ENCODE results near the gene ABCB11. TPM values are rescaled to one million over a fixed set of nuclear protein-coding genes. Genes with fewer than 3 reads are reported as not detected.
"Not testable (repeated sequence)": the region's sequence is repeated elsewhere in the genome, so short reads cannot be mapped to it uniquely, and the experiment has no call there.

ABCB11 gene
- total and polyA plus RNA-seq, 2 of the 4 experiments (the other 2 are of a cell fraction) = not detected

DNA sequence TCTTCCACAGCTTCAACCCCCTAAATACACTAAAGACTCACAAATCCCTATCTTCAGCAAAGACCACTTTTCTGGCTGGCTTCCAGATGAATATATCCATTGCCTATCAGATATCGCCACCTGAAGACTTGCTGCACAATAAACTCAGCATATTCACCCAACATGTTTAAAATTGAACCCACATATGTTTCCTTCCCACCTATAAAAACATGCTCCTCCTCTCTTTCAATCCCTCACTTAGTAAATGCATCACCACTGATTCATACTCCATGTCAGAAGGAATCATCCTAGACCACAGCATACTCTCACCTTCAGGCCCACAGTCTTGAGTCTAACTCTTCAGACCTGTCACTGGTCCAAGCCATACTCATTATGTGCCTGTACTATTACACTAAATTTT lies 146.1 kb downstream of the ABCB11 start:
- Histone ChIP-seq H3K14ac (replicated peaks; ENCODE audit: low read depth, low read length) (no peak overlapping the region), H4K8ac (ENCODE audit: low read depth in 2 of 2, low read length in 2 of 2) (no peak overlapping the region), H3K23ac (ENCODE audit: low read depth, low read length) (no peak overlapping the region), H2AFZ (replicated peaks; ENCODE audit: low read length, poor library complexity) (no peak overlapping the region), H3K9ac (ENCODE audit: low read depth, low read length) (no peak overlapping the region), H3K4me3 (ENCODE audit: insufficient read depth, low read depth, low read length) (no peak overlapping the region), H3K4me1 (ENCODE audit: control insufficient read depth, insufficient read depth, low read length) (no peaks in the 10 kb centered on the region), H2BK15ac (ENCODE audit: low read depth, low read length) (no peak overlapping the region), H3K27me3 (ENCODE audit: control insufficient read depth, insufficient read depth, low read length) (no peaks in the 10 kb centered on the region), H3K56ac (ENCODE audit: extremely low read depth, insufficient read depth, low read length) (no peak overlapping the region), H2AK9ac (replicated peaks; ENCODE audit: low read depth, low read length, poor library complexity) (no peak overlapping the region), H2BK20ac (ENCODE audit: low read depth, low read length) (no peak overlapping the region), H2AK5ac (ENCODE audit: low read depth, low read length) (no peak overlapping the region), H3K4me2 (ENCODE audit: low read depth, low read length) (no peak overlapping the region), H2BK5ac (ENCODE audit: low read depth, low read length, poor library complexity, severe bottlenecking) (no peak overlapping the region), H3K9me3 (ENCODE audit: control insufficient read depth, insufficient read depth, low read length) (no peaks in the 10 kb centered on the region), H2BK120ac (ENCODE audit: low read depth, low read length) (no peak overlapping the region), H3K27ac (ENCODE audit: insufficient read depth, low read length) (no peak overlapping the region), H4K5ac (ENCODE audit: low read depth, low read length) (no peak overlapping the region), H3K18ac (ENCODE audit: low read depth, low read length) (no peak overlapping the region), H3K4ac (ENCODE audit: low read depth, low read length) (no peak overlapping the region), H4K91ac (ENCODE audit: insufficient read depth, low read depth, low read length) (no peak overlapping the region), H3K9me1 (ENCODE audit: insufficient read depth, low read length) (no peaks in the 10 kb centered on the region), H4K20me1 (ENCODE audit: insufficient read depth, low read length) (no peaks in the 10 kb centered on the region), H3K79me1 (ENCODE audit: low read depth in 1 of 2, low read length in 2 of 2) (peaks cover 9 to 16% of the 10 kb centered on the region in 2 experiments), H3K36me3 (ENCODE audit: control insufficient read depth, insufficient read depth, low read length) (no peaks in the 10 kb centered on the region)
- TF ChIP-seq SMC3 (IDR thresholded peaks at IDR 0.05; ENCODE audit: low read depth, low read length) (no peak), MXI1 (IDR thresholded peaks at IDR 0.05; ENCODE audit: borderline replicate concordance, low read depth, low read length) (no peak), CHD1 (IDR thresholded peaks at IDR 0.05; ENCODE audit: low read depth, low read length) (no peak), POLR2A (IDR thresholded peaks at IDR 0.05; ENCODE audit: low read depth, low read length) (no peak), RCOR1 (IDR thresholded peaks at IDR 0.05; ENCODE audit: insufficient replicate concordance, low read length) (no peak), NFE2L2 (IDR thresholded peaks at IDR 0.05; ENCODE audit: low read depth, low read length) (no peak), CEBPB (IDR thresholded peaks at IDR 0.05; ENCODE audit: low read depth, low read length) (no peak), FOS (IDR thresholded peaks at IDR 0.05; ENCODE audit: low read depth, low read length) (no peak), BHLHE40 (IDR thresholded peaks at IDR 0.05; ENCODE audit: low read depth, low read length) (no peak)
- 100% methylated on average over 1 of the region's 1 CpG; no CpG with 5 or more reads in 1 of the 2 experiments for WGBS, 2 experiments (ENCODE audit: extremely low coverage in 2 of 2, insufficient read length in 1 of 2)
- intact Hi-C loops (cut with micrococcal nuclease) (no loop called here), in situ Hi-C loops (cut with MboI; ENCODE audit: low sequenced_read_pairs) (loop anchor here (25.0 kb wide), 1 partner anchor 748 kb away; no protein-coding TSS in a partner anchor), dilution Hi-C loops (cut with HindIII; ENCODE audit: low sequenced_read_pairs, unreplicated experiment) (no loop called here)
- peak; percentile 72 for DNase-seq
- ChIA-PET POLR2A (ENCODE audit: unreplicated experiment) (no interaction called here), CTCF (no interaction called here)
- no TSS peak for BruUV-seq (replicated peaks)
- ATAC-seq (ENCODE audit: low read depth) = peak; percentile 27; the same call in 1 of the 2 replicates

DNA sequence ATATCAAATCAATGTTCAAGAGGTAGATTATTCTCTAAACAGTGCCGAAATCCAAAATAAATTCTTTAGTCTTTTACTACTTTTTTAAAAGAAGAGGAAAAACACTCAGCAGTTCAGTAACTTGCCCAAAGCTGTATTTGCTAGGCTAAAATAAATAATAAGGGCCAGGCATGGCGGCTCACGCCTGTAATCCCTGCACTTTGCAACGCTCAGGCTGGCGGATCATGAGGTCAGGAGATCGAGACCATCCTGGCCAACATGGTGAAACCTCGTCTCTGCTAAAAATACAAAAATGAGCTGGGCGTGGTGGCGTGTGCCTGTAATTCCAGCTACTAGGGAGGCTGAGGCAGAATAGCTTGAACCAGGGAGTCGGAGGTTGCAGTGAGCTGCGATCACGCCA lies 149.0 kb downstream of the ABCB11 start:
- H3K4me2 ChIP-seq (ENCODE audit: low read depth, low read length); H3K14ac ChIP-seq (replicated peaks; ENCODE audit: low read depth, low read length); H3K9ac ChIP-seq (ENCODE audit: low read depth, low read length); H3K23ac ChIP-seq (ENCODE audit: low read depth, low read length); H3K27me3 ChIP-seq (ENCODE audit: control insufficient read depth, insufficient read depth, low read length); H3K4ac ChIP-seq (ENCODE audit: low read depth, low read length); H3K36me3 ChIP-seq (ENCODE audit: control insufficient read depth, insufficient read depth, low read length); H2BK5ac ChIP-seq (ENCODE audit: low read depth, low read length, poor library complexity, severe bottlenecking); H2BK120ac ChIP-seq (ENCODE audit: low read depth, low read length); H2BK20ac ChIP-seq (ENCODE audit: low read depth, low read length); POLR2A ChIA-PET (ENCODE audit: unreplicated experiment); H3K9me1 ChIP-seq (ENCODE audit: insufficient read depth, low read length); H3K27ac ChIP-seq (ENCODE audit: insufficient read depth, low read length); H3K56ac ChIP-seq (ENCODE audit: extremely low read depth, insufficient read depth, low read length); H3K4me3 ChIP-seq (ENCODE audit: insufficient read depth, low read depth, low read length); H4K20me1 ChIP-seq (ENCODE audit: insufficient read depth, low read length); H4K8ac ChIP-seq (ENCODE audit: low read depth in 2 of 2, low read length in 2 of 2); H4K91ac ChIP-seq (ENCODE audit: insufficient read depth, low read depth, low read length); H2BK15ac ChIP-seq (ENCODE audit: low read depth, low read length); H3K18ac ChIP-seq (ENCODE audit: low read depth, low read length); DNase-seq; H4K5ac ChIP-seq (ENCODE audit: low read depth, low read length); H3K9me3 ChIP-seq (ENCODE audit: control insufficient read depth, insufficient read depth, low read length); intact Hi-C loops (cut with micrococcal nuclease); BruUV-seq (replicated peaks); H2AFZ ChIP-seq (replicated peaks; ENCODE audit: low read length, poor library complexity); H3K4me1 ChIP-seq (ENCODE audit: control insufficient read depth, insufficient read depth, low read length); CTCF ChIA-PET; ATAC-seq (ENCODE audit: low read depth); H2AK5ac ChIP-seq (ENCODE audit: low read depth, low read length); dilution Hi-C loops (cut with HindIII; ENCODE audit: low sequenced_read_pairs, unreplicated experiment); H2AK9ac ChIP-seq (replicated peaks; ENCODE audit: low read depth, low read length, poor library complexity): not testable (repeated sequence)
- H3K79me1 ChIP-seq (ENCODE audit: low read depth in 1 of 2, low read length in 2 of 2) = peaks cover 4 to 12% of the 10 kb centered on the region in 2 experiments; a peak in 3 of 4 replicates
- in situ Hi-C loops (cut with MboI; ENCODE audit: low sequenced_read_pairs) = loop anchor here (25.0 kb wide), 1 partner anchor 745 kb away; no protein-coding TSS in a partner anchor
- no CpG with 5 or more reads among the region's 12 CpGs for WGBS, 2 experiments (ENCODE audit: extremely low coverage in 2 of 2, insufficient read length in 1 of 2)

Measured in IMR-90 (cell line).